ENCODE data around the gene SLC1A6. TPM values are rescaled to one million over a fixed set of nuclear protein-coding genes. Genes with fewer than 3 reads are reported as not detected.

The SLC1A6 gene
- polyA plus RNA-seq, 4 donors = 0.06 TPM; not detected in 2

- no peak overlapping the region for H3K27ac ChIP-seq (ENCODE audit: low read depth in 1 of 3, low read length in 2 of 3)
- H3K4me1 ChIP-seq (ENCODE audit: control insufficient read depth in 3 of 3, insufficient read depth in 2 of 3, low read depth in 1 of 3, low read length in 2 of 3) = no peaks in the 10 kb centered on the region
- no peaks in the 10 kb centered on the region for H3K9me3 ChIP-seq (ENCODE audit: control insufficient read depth in 2 of 2, insufficient read depth in 1 of 2, low read depth in 1 of 2, low read length in 1 of 2)
- DNase-seq (no peak), FAIRE-seq (no peak)
- H3K27me3 ChIP-seq (ENCODE audit: control insufficient read depth in 3 of 3, insufficient read depth in 3 of 3, low read length in 3 of 3) = peaks cover 0 to 2% (median 0%) of the 10 kb centered on the region in 3 donors
- H3K36me3 ChIP-seq (ENCODE audit: control insufficient read depth in 3 of 3, insufficient read depth in 2 of 3, low read depth in 1 of 3, low read length in 3 of 3) = no peaks in the 10 kb centered on the region
- 87 to 90% (median 89%) methylated on average over 26 to 27 of the region's 27 CpGs for WGBS, 3 donors
- H3K4me3 ChIP-seq (ENCODE audit: low read depth in 1 of 3, low read length in 3 of 3) = no peak overlapping the region
These were observed 7.0 kb downstream of the SLC1A6 start for GRCh38 chr19:14972676-14973075.

- H3K9me3 ChIP-seq (ENCODE audit: control insufficient read depth in 2 of 2, insufficient read depth in 1 of 2, low read depth in 1 of 2, low read length in 1 of 2) = no peaks in the 10 kb centered on the region
- FAIRE-seq = no peak
- WGBS, 3 donors = 64 to 80% (median 73%) methylated on average over 7 of the region's 7 CpGs
- no peak overlapping the region for H3K27ac ChIP-seq (ENCODE audit: low read depth in 1 of 3, low read length in 2 of 3)
- no peak for DNase-seq
- no peaks in the 10 kb centered on the region for H3K36me3 ChIP-seq (ENCODE audit: control insufficient read depth in 3 of 3, insufficient read depth in 2 of 3, low read depth in 1 of 3, low read length in 3 of 3)
- no peak overlapping the region for H3K4me3 ChIP-seq (ENCODE audit: low read depth in 1 of 3, low read length in 3 of 3)
- no peaks in the 10 kb centered on the region for H3K27me3 ChIP-seq (ENCODE audit: control insufficient read depth in 3 of 3, insufficient read depth in 3 of 3, low read length in 3 of 3)
- no peaks in the 10 kb centered on the region for H3K4me1 ChIP-seq (ENCODE audit: control insufficient read depth in 3 of 3, insufficient read depth in 2 of 3, low read depth in 1 of 3, low read length in 2 of 3)
These were observed 8.2 kb downstream of the SLC1A6 start for GRCh38 chr19:14971474-14971873.

- Histone ChIP-seq H3K27me3 (ENCODE audit: control insufficient read depth in 3 of 3, insufficient read depth in 3 of 3, low read length in 3 of 3) (no peaks in the 10 kb centered on the region), H3K27ac (ENCODE audit: low read depth in 1 of 3, low read length in 2 of 3) (no peak overlapping the region), H3K36me3 (ENCODE audit: control insufficient read depth in 3 of 3, insufficient read depth in 2 of 3, low read depth in 1 of 3, low read length in 3 of 3) (no peaks in the 10 kb centered on the region), H3K9me3 (ENCODE audit: control insufficient read depth in 2 of 2, insufficient read depth in 1 of 2, low read depth in 1 of 2, low read length in 1 of 2) (no peaks in the 10 kb centered on the region), H3K4me3 (ENCODE audit: low read depth in 1 of 3, low read length in 3 of 3) (no peak overlapping the region), H3K4me1 (ENCODE audit: control insufficient read depth in 3 of 3, insufficient read depth in 2 of 3, low read depth in 1 of 3, low read length in 2 of 3) (no peaks in the 10 kb centered on the region)
- 91 to 97% (median 96%) methylated on average over 14 of the region's 14 CpGs for WGBS, 3 donors
- DNase-seq = no peak
- FAIRE-seq = no peak
These were observed 11.4 kb downstream of the SLC1A6 start for GRCh38 chr19:14968247-14968646.

GRCh38 chr19:14961956-14962685 lies 17.5 kb downstream of the SLC1A6 start:
- FAIRE-seq = no peak
- no peaks in the 10 kb centered on the region for H3K4me1 ChIP-seq (ENCODE audit: control insufficient read depth in 3 of 3, insufficient read depth in 2 of 3, low read depth in 1 of 3, low read length in 2 of 3)
- WGBS, 3 donors = 89 to 92% (median 90%) methylated on average over 24 of the region's 24 CpGs
- H3K27ac ChIP-seq (ENCODE audit: low read depth in 1 of 3, low read length in 2 of 3) = no peak overlapping the region
- H3K27me3 ChIP-seq (ENCODE audit: control insufficient read depth in 3 of 3, insufficient read depth in 3 of 3, low read length in 3 of 3) = peaks cover 0 to 2% (median 0%) of the 10 kb centered on the region in 3 donors
- no peak overlapping the region for H3K4me3 ChIP-seq (ENCODE audit: low read depth in 1 of 3, low read length in 3 of 3)
- no peak for DNase-seq
- peaks cover 0 to 16% of the 10 kb centered on the region in 2 donors for H3K9me3 ChIP-seq (ENCODE audit: control insufficient read depth in 2 of 2, insufficient read depth in 1 of 2, low read depth in 1 of 2, low read length in 1 of 2)
- H3K36me3 ChIP-seq (ENCODE audit: control insufficient read depth in 3 of 3, insufficient read depth in 2 of 3, low read depth in 1 of 3, low read length in 3 of 3) = no peaks in the 10 kb centered on the region

GRCh38 chr19:14959263-14959662 lies 20.4 kb downstream of the SLC1A6 start:
- WGBS, 3 donors = 2 to 71% (median 38%) methylated on average over 1 of the region's 1 CpG
- DNase-seq (no peak), FAIRE-seq (no peak)
- H3K27me3 ChIP-seq (ENCODE audit: control insufficient read depth in 3 of 3, insufficient read depth in 3 of 3, low read length in 3 of 3) = peaks cover 0 to 2% (median 0%) of the 10 kb centered on the region in 3 donors
- no peak overlapping the region for H3K27ac ChIP-seq (ENCODE audit: low read depth in 1 of 3, low read length in 2 of 3)
- H3K9me3 ChIP-seq (ENCODE audit: control insufficient read depth in 2 of 2, insufficient read depth in 1 of 2, low read depth in 1 of 2, low read length in 1 of 2) = peaks cover under 1 to 16% of the 10 kb centered on the region in 2 donors
- H3K4me1 ChIP-seq (ENCODE audit: control insufficient read depth in 3 of 3, insufficient read depth in 2 of 3, low read depth in 1 of 3, low read length in 2 of 3) = no peaks in the 10 kb centered on the region
- no peak overlapping the region for H3K4me3 ChIP-seq (ENCODE audit: low read depth in 1 of 3, low read length in 3 of 3)
- H3K36me3 ChIP-seq (ENCODE audit: control insufficient read depth in 3 of 3, insufficient read depth in 2 of 3, low read depth in 1 of 3, low read length in 3 of 3) = no peaks in the 10 kb centered on the region

- Histone ChIP-seq H3K4me3 (ENCODE audit: low read depth in 1 of 3, low read length in 3 of 3) (no peak overlapping the region), H3K36me3 (ENCODE audit: control insufficient read depth in 3 of 3, insufficient read depth in 2 of 3, low read depth in 1 of 3, low read length in 3 of 3) (no peaks in the 10 kb centered on the region), H3K27me3 (ENCODE audit: control insufficient read depth in 3 of 3, insufficient read depth in 3 of 3, low read length in 3 of 3) (peaks cover 0 to 2% (median 0%) of the 10 kb centered on the region in 3 donors), H3K27ac (ENCODE audit: low read depth in 1 of 3, low read length in 2 of 3) (no peak overlapping the region), H3K4me1 (ENCODE audit: control insufficient read depth in 3 of 3, insufficient read depth in 2 of 3, low read depth in 1 of 3, low read length in 2 of 3) (no peaks in the 10 kb centered on the region), H3K9me3 (ENCODE audit: control insufficient read depth in 2 of 2, insufficient read depth in 1 of 2, low read depth in 1 of 2, low read length in 1 of 2) (peaks cover 4 to 16% of the 10 kb centered on the region in 2 donors)
- no peak for DNase-seq
- FAIRE-seq = no peak
- 89 to 91% (median 90%) methylated on average over 3 of the region's 3 CpGs for WGBS, 3 donors
These were observed 22.2 kb downstream of the SLC1A6 start for GRCh38 chr19:14957464-14957863.

GRCh38 chr19:14954071-14954655 lies 25.5 kb downstream of the SLC1A6 start:
- DNase-seq = no peak

GRCh38 chr19:14952767-14953166 lies 26.9 kb downstream of the SLC1A6 start:
- FAIRE-seq = no peak
- 81 to 84% (median 82%) methylated on average over 11 of the region's 11 CpGs for WGBS, 3 donors

More at GRCh38 chr19:14954071-14954655, 25.5 kb downstream of the SLC1A6 start:
- peaks cover 0 to 2% (median 0%) of the 10 kb centered on the region in 3 donors for H3K27me3 ChIP-seq (ENCODE audit: control insufficient read depth in 3 of 3, insufficient read depth in 3 of 3, low read length in 3 of 3)
- H3K36me3 ChIP-seq (ENCODE audit: control insufficient read depth in 3 of 3, insufficient read depth in 2 of 3, low read depth in 1 of 3, low read length in 3 of 3) = no peaks in the 10 kb centered on the region
- H3K4me1 ChIP-seq (ENCODE audit: control insufficient read depth in 3 of 3, insufficient read depth in 2 of 3, low read depth in 1 of 3, low read length in 2 of 3) = no peaks in the 10 kb centered on the region
- H3K27ac ChIP-seq (ENCODE audit: low read depth in 1 of 3, low read length in 2 of 3) = no peak overlapping the region
- no peak overlapping the region for H3K4me3 ChIP-seq (ENCODE audit: low read depth in 1 of 3, low read length in 3 of 3)
- FAIRE-seq = no peak
- WGBS, 3 donors = 34 to 51% (median 38%) methylated on average over 24 of the region's 24 CpGs
- H3K9me3 ChIP-seq (ENCODE audit: control insufficient read depth in 2 of 2, insufficient read depth in 1 of 2, low read depth in 1 of 2, low read length in 1 of 2) = peaks cover 4 to 11% of the 10 kb centered on the region in 2 donors

More at GRCh38 chr19:14952767-14953166, 26.9 kb downstream of the SLC1A6 start:
- no peaks in the 10 kb centered on the region for H3K27me3 ChIP-seq (ENCODE audit: control insufficient read depth in 3 of 3, insufficient read depth in 3 of 3, low read length in 3 of 3)
- no peak for DNase-seq
- H3K9me3 ChIP-seq (ENCODE audit: control insufficient read depth in 2 of 2, insufficient read depth in 1 of 2, low read depth in 1 of 2, low read length in 1 of 2) = peaks cover 4% of the 10 kb centered on the region in 2 donors
- H3K27ac ChIP-seq (ENCODE audit: low read depth in 1 of 3, low read length in 2 of 3) = no peak overlapping the region
- no peak overlapping the region for H3K4me3 ChIP-seq (ENCODE audit: low read depth in 1 of 3, low read length in 3 of 3)
- H3K36me3 ChIP-seq (ENCODE audit: control insufficient read depth in 3 of 3, insufficient read depth in 2 of 3, low read depth in 1 of 3, low read length in 3 of 3) = no peaks in the 10 kb centered on the region
- no peaks in the 10 kb centered on the region for H3K4me1 ChIP-seq (ENCODE audit: control insufficient read depth in 3 of 3, insufficient read depth in 2 of 3, low read depth in 1 of 3, low read length in 2 of 3)

All from small intestine (tissue), 7 donors.